HG03108 (cell line): Measurements from ENCODE around the gene ITGB6.
"Not testable (repeated sequence)": the region's sequence is repeated elsewhere in the genome, so short reads cannot be mapped to it uniquely, and the experiment has no call there.

Experiments
- ATAC-seq: cut with Tn5 transposase; IDR thresholded peaks from one replicate; pipeline ENCODE4 v1.9.1; 2021; ENCODE audit warnings: moderate library complexity; ENCODE audit not compliant: unreplicated experiment

Gene ITGB6

GRCh38 chr2:160141419-160141818, 58.7 kb downstream of the ITGB6 start:
- no peak for ATAC-seq

GRCh38 chr2:160140471-160140870, 59.6 kb downstream of the ITGB6 start:
- no peak for ATAC-seq

GRCh38 chr2:160139991-160140390, 60.1 kb downstream of the ITGB6 start:
- ATAC-seq = no peak

GRCh38 chr2:160139350-160139749, 60.7 kb downstream of the ITGB6 start:
- ATAC-seq = no peak

- ATAC-seq = no peak
Measured at GRCh38 chr2:160138406-160138805, 61.7 kb downstream of the ITGB6 start.

- no peak for ATAC-seq
Measured at GRCh38 chr2:160137464-160137863, 62.6 kb downstream of the ITGB6 start.

- ATAC-seq = no peak
Measured at GRCh38 chr2:160132761-160133160, 67.3 kb downstream of the ITGB6 start.

- no peak for ATAC-seq
Measured at GRCh38 chr2:160126756-160127155, 73.3 kb downstream of the ITGB6 start.

- no peak for ATAC-seq
Measured at GRCh38 chr2:160126315-160126714, 73.8 kb downstream of the ITGB6 start.

- ATAC-seq = no peak
Measured at GRCh38 chr2:160125828-160126227, 74.2 kb downstream of the ITGB6 start.

- ATAC-seq = no peak
Measured at GRCh38 chr2:160125366-160125765, 74.7 kb downstream of the ITGB6 start.

- no peak for ATAC-seq
Measured at GRCh38 chr2:160124571-160124970, 75.5 kb downstream of the ITGB6 start.

GRCh38 chr2:160114721-160115120, 85.4 kb downstream of the ITGB6 start:
- ATAC-seq = not testable (repeated sequence)

- no peak for ATAC-seq
Measured at GRCh38 chr2:160114020-160114419, 86.1 kb downstream of the ITGB6 start.

GRCh38 chr2:160111951-160112798, 87.9 kb downstream of the ITGB6 start:
- ATAC-seq = peak; percentile 55

- no peak for ATAC-seq
Measured at GRCh38 chr2:160110674-160111239, 89.3 kb downstream of the ITGB6 start.

- peak; percentile 83 for ATAC-seq
Measured at GRCh38 chr2:160109939-160110673, 90.0 kb downstream of the ITGB6 start.

GRCh38 chr2:160109243-160109642, 90.8 kb downstream of the ITGB6 start:
- ATAC-seq = no peak

GRCh38 chr2:160108646-160109045, 91.4 kb downstream of the ITGB6 start:
- no peak for ATAC-seq

GRCh38 chr2:160105366-160105765, 94.7 kb downstream of the ITGB6 start:
- no peak for ATAC-seq

GRCh38 chr2:160104115-160104514, 96.0 kb downstream of the ITGB6 start:
- ATAC-seq = no peak

- ATAC-seq = no peak
Measured at GRCh38 chr2:160097326-160097725, 102.7 kb downstream of the ITGB6 start.
